ENCODE data around the gene ZDHHC3.
"Not testable (repeated sequence)": the region's sequence is repeated elsewhere in the genome, so short reads cannot be mapped to it uniquely, and the experiment has no call there.

Gene ZDHHC3

GRCh38 chr3:44995142-44995770 is 19.3 kb upstream of the ZDHHC3 start:
- no peak for DNase-seq

GRCh38 chr3:44993471-44994205 is 17.7 kb upstream of the ZDHHC3 start:
- DNase-seq, result no peak

DNA sequence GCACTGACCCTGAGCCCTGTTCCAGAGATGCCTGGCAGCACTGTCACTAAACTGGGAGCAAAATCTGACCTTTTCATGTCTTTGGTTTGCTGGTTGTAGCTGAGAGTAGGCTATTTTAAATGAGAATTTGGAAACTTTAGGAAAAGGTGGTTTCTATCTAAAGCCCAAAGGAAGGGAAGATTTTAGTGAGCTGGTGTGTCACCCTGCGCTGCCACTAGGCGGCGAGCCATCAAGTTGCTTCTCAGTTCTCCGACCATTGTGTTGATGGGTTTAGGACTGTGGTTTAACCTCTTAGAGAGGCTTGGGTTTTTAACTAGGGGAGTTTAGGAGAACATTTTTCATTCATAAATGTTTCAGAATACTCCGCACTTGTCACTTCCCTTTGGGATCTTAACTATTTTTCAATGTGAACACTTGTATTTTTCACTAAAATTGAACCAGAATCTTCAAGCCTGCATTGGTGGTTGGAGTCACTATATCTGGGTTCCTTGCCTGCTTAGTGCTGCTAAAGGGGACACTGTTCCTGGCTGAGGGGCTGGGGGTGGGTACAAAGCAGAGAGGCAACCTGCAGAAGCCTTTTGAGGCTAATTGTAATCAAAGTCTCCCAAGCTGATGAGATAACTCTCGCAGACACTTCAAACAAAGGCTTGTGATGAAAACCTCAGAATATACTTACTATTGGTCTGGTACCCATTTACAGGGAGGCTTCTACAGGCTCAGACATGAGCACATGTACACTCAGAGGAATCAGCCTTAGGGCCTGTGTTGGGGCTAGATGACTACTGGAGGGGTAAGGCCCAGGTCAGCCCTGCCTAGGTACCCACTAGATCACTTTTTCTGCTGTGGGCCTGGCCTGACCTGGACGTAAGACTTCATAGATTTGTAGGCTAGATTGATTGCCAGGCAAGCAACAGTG is 16.8 kb upstream of the ZDHHC3 start:
- no peak for DNase-seq

GRCh38 chr3:44991326-44991725 is 15.4 kb upstream of the ZDHHC3 start:
- no peak for DNase-seq

- DNase-seq, result no peak
Measured at GRCh38 chr3:44989636-44990373, 13.8 kb upstream of the ZDHHC3 start.

- DNase-seq, result no peak
Measured at GRCh38 chr3:44989141-44989540, 13.2 kb upstream of the ZDHHC3 start.

- no peak for DNase-seq
Measured at GRCh38 chr3:44988073-44988472, 12.1 kb upstream of the ZDHHC3 start.

DNA sequence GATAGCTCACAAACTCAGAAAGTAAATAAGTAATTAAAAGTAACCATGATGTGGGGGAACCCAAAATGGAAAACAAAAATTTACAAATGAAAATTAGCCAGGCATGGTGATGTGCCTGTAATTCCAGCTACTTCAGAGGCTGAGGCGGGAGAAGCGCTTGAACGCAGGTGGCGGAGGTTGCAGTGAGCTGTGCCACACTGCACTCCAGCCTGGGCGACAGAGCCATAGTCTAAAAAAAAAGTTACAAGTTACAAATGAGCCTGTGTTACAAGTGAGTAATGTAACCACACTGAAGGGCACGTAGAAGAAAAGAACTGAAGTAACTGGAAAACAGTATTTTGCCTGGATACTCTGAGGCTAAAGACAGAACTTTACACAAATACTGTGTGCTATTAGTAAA is 11.4 kb upstream of the ZDHHC3 start:
- DNase-seq, result no peak

- DNase-seq, result not testable (repeated sequence)
Measured at GRCh38 chr3:44986330-44986729, 10.4 kb upstream of the ZDHHC3 start.

DNA sequence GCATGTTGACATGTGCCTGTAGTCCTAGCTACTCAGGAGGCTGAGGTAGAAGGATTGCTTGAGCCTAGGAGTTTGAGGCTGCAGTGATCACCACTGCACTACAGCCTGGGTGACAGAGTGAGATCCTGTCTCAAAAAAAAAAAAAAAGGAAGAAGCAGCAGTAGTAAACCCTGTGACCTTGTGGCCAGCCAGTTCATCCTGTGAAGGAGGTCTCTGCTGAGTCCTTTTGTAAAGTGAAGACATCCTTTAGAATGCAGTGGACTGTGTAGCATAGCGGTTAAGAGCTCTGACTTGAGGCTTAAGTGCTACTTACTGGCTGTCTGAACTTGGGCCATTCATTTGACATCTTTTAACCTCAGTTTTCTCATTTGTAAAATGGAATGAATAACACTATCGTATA is 8.4 kb upstream of the ZDHHC3 start:
- DNase-seq, result no peak

GRCh38 chr3:44983484-44983941 is 7.5 kb upstream of the ZDHHC3 start:
- no peak for DNase-seq

DNA sequence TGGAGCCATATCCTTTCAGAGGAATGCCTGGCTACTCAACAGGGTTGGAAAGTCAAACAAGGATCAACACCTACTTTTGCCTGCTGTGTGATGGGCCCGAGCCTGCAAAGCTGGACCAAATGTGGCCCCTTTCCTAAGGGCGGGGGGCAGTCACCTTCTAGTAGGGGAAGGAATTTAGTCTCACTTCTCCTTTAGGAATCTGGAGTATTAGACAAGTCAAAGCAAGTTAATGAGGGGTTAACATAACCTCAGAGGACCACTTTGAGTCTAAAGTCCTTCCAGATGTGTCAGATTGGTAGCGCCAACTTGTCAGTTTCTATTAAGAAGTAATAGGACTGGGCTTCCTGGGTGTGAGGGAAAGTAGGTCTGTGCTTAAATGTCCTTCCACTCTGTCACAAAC is 6.8 kb upstream of the ZDHHC3 start:
- DNase-seq, result no peak

DNA sequence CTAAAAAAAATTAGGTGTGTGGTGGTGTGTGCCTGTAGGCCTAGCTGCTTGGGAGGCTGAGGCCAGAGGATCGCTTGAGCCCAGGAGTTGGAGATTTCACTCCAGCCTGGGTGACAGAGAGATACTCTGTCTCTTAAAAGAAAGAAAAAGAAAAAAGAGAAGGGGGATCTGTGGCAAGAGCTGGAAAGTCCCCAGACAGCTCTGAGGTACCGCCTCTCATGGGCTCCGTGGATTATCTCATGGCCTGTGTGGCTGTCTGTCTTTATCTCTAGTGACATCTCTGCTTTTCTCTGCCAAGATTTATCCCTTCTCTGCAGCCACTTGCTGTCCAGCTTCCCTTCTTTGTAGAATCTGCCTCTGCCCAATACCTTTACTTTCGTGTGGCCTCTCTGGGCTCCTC is 5.8 kb upstream of the ZDHHC3 start:
- no peak for DNase-seq

GRCh38 chr3:44981220-44981619 is 5.2 kb upstream of the ZDHHC3 start:
- no peak for DNase-seq

DNA sequence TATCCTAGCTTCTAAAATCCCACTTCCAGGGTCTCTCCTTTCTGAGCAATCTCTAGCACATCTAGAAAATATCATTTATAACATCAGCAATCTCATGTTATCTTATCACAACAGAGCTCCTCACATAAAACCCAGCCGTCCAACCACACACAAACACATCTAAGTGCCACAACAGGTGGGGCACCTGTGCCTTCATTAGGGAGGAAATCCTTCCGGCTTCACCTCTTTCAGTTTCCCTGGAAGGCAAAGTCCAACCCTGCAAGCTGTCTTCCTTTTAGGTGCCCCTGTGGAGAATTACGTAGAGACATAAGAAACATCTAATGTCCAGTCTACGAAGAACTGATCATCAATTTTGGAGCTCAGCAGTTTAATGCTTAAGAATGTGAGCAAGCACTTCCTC is 1.6 kb downstream of the ZDHHC3 start:
- DNase-seq, result no peak

- DNase-seq, result no peak
Measured at GRCh38 chr3:44970926-44971490, 5.0 kb downstream of the ZDHHC3 start.

GRCh38 chr3:44969828-44970179 is 6.2 kb downstream of the ZDHHC3 start:
- DNase-seq, result no peak

DNA sequence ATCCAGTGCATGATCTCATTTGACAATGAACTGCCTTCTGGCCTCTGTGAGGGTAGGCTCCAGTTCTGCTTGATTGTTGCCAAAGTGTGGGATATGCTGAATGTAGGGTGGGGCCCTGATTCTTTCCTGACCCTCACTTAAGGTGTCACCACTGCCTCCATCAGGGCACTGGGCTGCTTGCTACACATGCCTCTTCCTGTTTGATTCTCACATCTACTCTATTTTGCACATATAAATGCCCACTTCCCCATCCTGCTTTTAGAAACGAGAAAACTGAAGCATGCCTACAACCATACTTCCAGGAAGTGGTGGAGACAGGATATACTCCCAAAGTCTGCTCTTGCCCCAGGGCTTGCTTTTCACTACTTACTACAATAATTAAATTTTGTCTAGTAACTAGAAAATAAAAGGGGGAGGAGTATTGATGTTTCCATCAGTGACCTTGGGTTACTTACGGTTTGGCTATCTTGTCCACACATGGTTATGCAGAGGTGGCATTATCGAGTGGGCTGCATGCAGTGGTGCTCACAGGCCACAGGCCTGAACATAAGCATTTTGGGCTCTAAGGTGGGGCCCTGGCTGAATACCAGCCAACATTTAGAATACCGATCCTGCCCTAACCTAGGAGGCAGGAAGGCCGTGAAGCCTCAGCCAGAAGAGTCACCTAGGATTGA is 6.7 kb downstream of the ZDHHC3 start:
- DNase-seq, result no peak

- no peak for DNase-seq
Measured at GRCh38 chr3:44968447-44968858, 7.5 kb downstream of the ZDHHC3 start.

- no peak for DNase-seq
Measured at GRCh38 chr3:44966795-44967278, 9.1 kb downstream of the ZDHHC3 start.

GRCh38 chr3:44965165-44965564 is 10.8 kb downstream of the ZDHHC3 start:
- DNase-seq, result no peak

All from right forelimb (tissue), 1 donor.